ENCODE results near the gene GPC6.

GPC6 gene

GRCh38 chr13:93637852-93638251, 411.2 kb downstream of the GPC6 start:
- Histone ChIP-seq H3K27ac (ENCODE audit: low read depth in 2 of 2, low read length in 2 of 2) (no peak overlapping the region), H3K36me3 (ENCODE audit: control insufficient read depth in 2 of 2, insufficient read depth in 2 of 2, low read length in 2 of 2) (no peaks in the 10 kb centered on the region)

GRCh38 chr13:93640452-93640851, 413.8 kb downstream of the GPC6 start:
- Histone ChIP-seq H3K9me3 (ENCODE audit: control insufficient read depth in 2 of 2, low read length in 2 of 2) (no peaks in the 10 kb centered on the region), H3K27ac (ENCODE audit: low read depth in 2 of 2, low read length in 2 of 2) (no peak overlapping the region), H3K4me1 (ENCODE audit: control insufficient read depth in 2 of 2, insufficient read depth in 2 of 2, low read length in 2 of 2) (no peaks in the 10 kb centered on the region), H3K27me3 (ENCODE audit: control insufficient read depth in 2 of 2, insufficient read depth in 2 of 2, low read length in 2 of 2) (no peaks in the 10 kb centered on the region), H3K9ac (ENCODE audit: low read depth in 1 of 2, low read length in 2 of 2) (no peak overlapping the region), H3K4me3 (ENCODE audit: low read length in 2 of 2) (no peak overlapping the region), H3K36me3 (ENCODE audit: control insufficient read depth in 2 of 2, insufficient read depth in 2 of 2, low read length in 2 of 2) (no peaks in the 10 kb centered on the region)

More at GRCh38 chr13:93637852-93638251, 411.2 kb downstream of the GPC6 start:
- no peaks in the 10 kb centered on the region for H3K9me3 ChIP-seq (ENCODE audit: control insufficient read depth in 2 of 2, low read length in 2 of 2)
- no peaks in the 10 kb centered on the region for H3K4me1 ChIP-seq (ENCODE audit: control insufficient read depth in 2 of 2, insufficient read depth in 2 of 2, low read length in 2 of 2)
- H3K9ac ChIP-seq (ENCODE audit: low read depth in 1 of 2, low read length in 2 of 2) = no peak overlapping the region
- H3K4me3 ChIP-seq (ENCODE audit: low read length in 2 of 2) = no peak overlapping the region
- no peaks in the 10 kb centered on the region for H3K27me3 ChIP-seq (ENCODE audit: control insufficient read depth in 2 of 2, insufficient read depth in 2 of 2, low read length in 2 of 2)

- Histone ChIP-seq H3K9ac (ENCODE audit: low read depth in 1 of 2, low read length in 2 of 2) (no peak overlapping the region), H3K4me3 (ENCODE audit: low read length in 2 of 2) (no peak overlapping the region), H3K9me3 (ENCODE audit: control insufficient read depth in 2 of 2, low read length in 2 of 2) (no peaks in the 10 kb centered on the region), H3K27ac (ENCODE audit: low read depth in 2 of 2, low read length in 2 of 2) (no peak overlapping the region), H3K4me1 (ENCODE audit: control insufficient read depth in 2 of 2, insufficient read depth in 2 of 2, low read length in 2 of 2) (no peaks in the 10 kb centered on the region), H3K27me3 (ENCODE audit: control insufficient read depth in 2 of 2, insufficient read depth in 2 of 2, low read length in 2 of 2) (no peaks in the 10 kb centered on the region), H3K36me3 (ENCODE audit: control insufficient read depth in 2 of 2, insufficient read depth in 2 of 2, low read length in 2 of 2) (no peaks in the 10 kb centered on the region)
These were observed 419.6 kb downstream of the GPC6 start for GRCh38 chr13:93646245-93646644.

GRCh38 chr13:93649496-93649895, 422.9 kb downstream of the GPC6 start:
- no peaks in the 10 kb centered on the region for H3K27me3 ChIP-seq (ENCODE audit: control insufficient read depth in 2 of 2, insufficient read depth in 2 of 2, low read length in 2 of 2)
- H3K4me3 ChIP-seq (ENCODE audit: low read length in 2 of 2) = no peak overlapping the region
- no peaks in the 10 kb centered on the region for H3K36me3 ChIP-seq (ENCODE audit: control insufficient read depth in 2 of 2, insufficient read depth in 2 of 2, low read length in 2 of 2)
- no peak overlapping the region for H3K27ac ChIP-seq (ENCODE audit: low read depth in 2 of 2, low read length in 2 of 2)
- no peaks in the 10 kb centered on the region for H3K4me1 ChIP-seq (ENCODE audit: control insufficient read depth in 2 of 2, insufficient read depth in 2 of 2, low read length in 2 of 2)
- no peak overlapping the region for H3K9ac ChIP-seq (ENCODE audit: low read depth in 1 of 2, low read length in 2 of 2)
- H3K9me3 ChIP-seq (ENCODE audit: control insufficient read depth in 2 of 2, low read length in 2 of 2) = no peaks in the 10 kb centered on the region

GRCh38 chr13:93653776-93654175, 427.2 kb downstream of the GPC6 start:
- Histone ChIP-seq H3K9me3 (ENCODE audit: control insufficient read depth in 2 of 2, low read length in 2 of 2) (no peaks in the 10 kb centered on the region), H3K36me3 (ENCODE audit: control insufficient read depth in 2 of 2, insufficient read depth in 2 of 2, low read length in 2 of 2) (no peaks in the 10 kb centered on the region), H3K27ac (ENCODE audit: low read depth in 2 of 2, low read length in 2 of 2) (no peak overlapping the region), H3K9ac (ENCODE audit: low read depth in 1 of 2, low read length in 2 of 2) (no peak overlapping the region), H3K4me3 (ENCODE audit: low read length in 2 of 2) (no peak overlapping the region), H3K4me1 (ENCODE audit: control insufficient read depth in 2 of 2, insufficient read depth in 2 of 2, low read length in 2 of 2) (no peaks in the 10 kb centered on the region), H3K27me3 (ENCODE audit: control insufficient read depth in 2 of 2, insufficient read depth in 2 of 2, low read length in 2 of 2) (no peaks in the 10 kb centered on the region)

GRCh38 chr13:93655154-93655553, 428.5 kb downstream of the GPC6 start:
- H3K36me3 ChIP-seq (ENCODE audit: control insufficient read depth in 2 of 2, insufficient read depth in 2 of 2, low read length in 2 of 2) = no peaks in the 10 kb centered on the region
- no peaks in the 10 kb centered on the region for H3K9me3 ChIP-seq (ENCODE audit: control insufficient read depth in 2 of 2, low read length in 2 of 2)
- no peak overlapping the region for H3K27ac ChIP-seq (ENCODE audit: low read depth in 2 of 2, low read length in 2 of 2)
- no peak overlapping the region for H3K9ac ChIP-seq (ENCODE audit: low read depth in 1 of 2, low read length in 2 of 2)
- H3K27me3 ChIP-seq (ENCODE audit: control insufficient read depth in 2 of 2, insufficient read depth in 2 of 2, low read length in 2 of 2) = no peaks in the 10 kb centered on the region
- no peaks in the 10 kb centered on the region for H3K4me1 ChIP-seq (ENCODE audit: control insufficient read depth in 2 of 2, insufficient read depth in 2 of 2, low read length in 2 of 2)
- no peak overlapping the region for H3K4me3 ChIP-seq (ENCODE audit: low read length in 2 of 2)

- H3K27ac ChIP-seq (ENCODE audit: low read depth in 2 of 2, low read length in 2 of 2) = no peak overlapping the region
- no peaks in the 10 kb centered on the region for H3K36me3 ChIP-seq (ENCODE audit: control insufficient read depth in 2 of 2, insufficient read depth in 2 of 2, low read length in 2 of 2)
- no peaks in the 10 kb centered on the region for H3K4me1 ChIP-seq (ENCODE audit: control insufficient read depth in 2 of 2, insufficient read depth in 2 of 2, low read length in 2 of 2)
- H3K9me3 ChIP-seq (ENCODE audit: control insufficient read depth in 2 of 2, low read length in 2 of 2) = no peaks in the 10 kb centered on the region
- no peak overlapping the region for H3K4me3 ChIP-seq (ENCODE audit: low read length in 2 of 2)
- no peaks in the 10 kb centered on the region for H3K27me3 ChIP-seq (ENCODE audit: control insufficient read depth in 2 of 2, insufficient read depth in 2 of 2, low read length in 2 of 2)
- no peak overlapping the region for H3K9ac ChIP-seq (ENCODE audit: low read depth in 1 of 2, low read length in 2 of 2)
These were observed 433.9 kb downstream of the GPC6 start for GRCh38 chr13:93660391-93661063.

- Histone ChIP-seq H3K9ac (ENCODE audit: low read depth in 1 of 2, low read length in 2 of 2) (no peak overlapping the region), H3K4me3 (ENCODE audit: low read length in 2 of 2) (no peak overlapping the region), H3K36me3 (ENCODE audit: control insufficient read depth in 2 of 2, insufficient read depth in 2 of 2, low read length in 2 of 2) (no peaks in the 10 kb centered on the region), H3K9me3 (ENCODE audit: control insufficient read depth in 2 of 2, low read length in 2 of 2) (no peaks in the 10 kb centered on the region), H3K4me1 (ENCODE audit: control insufficient read depth in 2 of 2, insufficient read depth in 2 of 2, low read length in 2 of 2) (no peaks in the 10 kb centered on the region), H3K27ac (ENCODE audit: low read depth in 2 of 2, low read length in 2 of 2) (no peak overlapping the region), H3K27me3 (ENCODE audit: control insufficient read depth in 2 of 2, insufficient read depth in 2 of 2, low read length in 2 of 2) (no peaks in the 10 kb centered on the region)
These were observed 444.3 kb downstream of the GPC6 start for GRCh38 chr13:93670866-93671265.

- Histone ChIP-seq H3K9ac (ENCODE audit: low read depth in 1 of 2, low read length in 2 of 2) (no peak overlapping the region), H3K4me3 (ENCODE audit: low read length in 2 of 2) (no peak overlapping the region), H3K36me3 (ENCODE audit: control insufficient read depth in 2 of 2, insufficient read depth in 2 of 2, low read length in 2 of 2) (no peaks in the 10 kb centered on the region), H3K4me1 (ENCODE audit: control insufficient read depth in 2 of 2, insufficient read depth in 2 of 2, low read length in 2 of 2) (no peaks in the 10 kb centered on the region), H3K9me3 (ENCODE audit: control insufficient read depth in 2 of 2, low read length in 2 of 2) (no peaks in the 10 kb centered on the region), H3K27ac (ENCODE audit: low read depth in 2 of 2, low read length in 2 of 2) (no peak overlapping the region), H3K27me3 (ENCODE audit: control insufficient read depth in 2 of 2, insufficient read depth in 2 of 2, low read length in 2 of 2) (no peaks in the 10 kb centered on the region)
These were observed 446.4 kb downstream of the GPC6 start for GRCh38 chr13:93672996-93673395.

GRCh38 chr13:93673885-93674284, 447.3 kb downstream of the GPC6 start:
- H3K27ac ChIP-seq (ENCODE audit: low read depth in 2 of 2, low read length in 2 of 2) = no peak overlapping the region
- H3K9ac ChIP-seq (ENCODE audit: low read depth in 1 of 2, low read length in 2 of 2) = no peak overlapping the region
- H3K36me3 ChIP-seq (ENCODE audit: control insufficient read depth in 2 of 2, insufficient read depth in 2 of 2, low read length in 2 of 2) = no peaks in the 10 kb centered on the region
- H3K4me1 ChIP-seq (ENCODE audit: control insufficient read depth in 2 of 2, insufficient read depth in 2 of 2, low read length in 2 of 2) = no peaks in the 10 kb centered on the region
- no peaks in the 10 kb centered on the region for H3K27me3 ChIP-seq (ENCODE audit: control insufficient read depth in 2 of 2, insufficient read depth in 2 of 2, low read length in 2 of 2)
- H3K4me3 ChIP-seq (ENCODE audit: low read length in 2 of 2) = no peak overlapping the region
- no peaks in the 10 kb centered on the region for H3K9me3 ChIP-seq (ENCODE audit: control insufficient read depth in 2 of 2, low read length in 2 of 2)

GRCh38 chr13:93674337-93674755, 447.7 kb downstream of the GPC6 start:
- no peak overlapping the region for H3K27ac ChIP-seq (ENCODE audit: low read depth in 2 of 2, low read length in 2 of 2)
- H3K27me3 ChIP-seq (ENCODE audit: control insufficient read depth in 2 of 2, insufficient read depth in 2 of 2, low read length in 2 of 2) = no peaks in the 10 kb centered on the region
- H3K9me3 ChIP-seq (ENCODE audit: control insufficient read depth in 2 of 2, low read length in 2 of 2) = no peaks in the 10 kb centered on the region
- no peaks in the 10 kb centered on the region for H3K36me3 ChIP-seq (ENCODE audit: control insufficient read depth in 2 of 2, insufficient read depth in 2 of 2, low read length in 2 of 2)
- no peak overlapping the region for H3K9ac ChIP-seq (ENCODE audit: low read depth in 1 of 2, low read length in 2 of 2)
- H3K4me1 ChIP-seq (ENCODE audit: control insufficient read depth in 2 of 2, insufficient read depth in 2 of 2, low read length in 2 of 2) = no peaks in the 10 kb centered on the region
- no peak overlapping the region for H3K4me3 ChIP-seq (ENCODE audit: low read length in 2 of 2)
